HUDEP-2 (cell line): ENCODE data around the gene KCNK3.
"Not testable (repeated sequence)": the region's sequence is repeated elsewhere in the genome, so short reads cannot be mapped to it uniquely, and the experiment has no call there.

Experiments used
- DNase-seq, 76 experiments: peaks; one replicate each; lab custom pipeline; 2025; ENCODE audit not compliant: unreplicated experiment in 76 of 76; lab: John Stamatoyannopoulos, UW

The KCNK3 gene

GRCh38 chr2:26692279-26692896, at the start of gene KCNK3:
KCNK3 (plus strand) TSS chr2:26692722; CDS start chr2:26692876, 154 bp downstream.
- peak in 5 of 76 experiments; percentile 2 to 38 (median 7) for DNase-seq

DNA sequence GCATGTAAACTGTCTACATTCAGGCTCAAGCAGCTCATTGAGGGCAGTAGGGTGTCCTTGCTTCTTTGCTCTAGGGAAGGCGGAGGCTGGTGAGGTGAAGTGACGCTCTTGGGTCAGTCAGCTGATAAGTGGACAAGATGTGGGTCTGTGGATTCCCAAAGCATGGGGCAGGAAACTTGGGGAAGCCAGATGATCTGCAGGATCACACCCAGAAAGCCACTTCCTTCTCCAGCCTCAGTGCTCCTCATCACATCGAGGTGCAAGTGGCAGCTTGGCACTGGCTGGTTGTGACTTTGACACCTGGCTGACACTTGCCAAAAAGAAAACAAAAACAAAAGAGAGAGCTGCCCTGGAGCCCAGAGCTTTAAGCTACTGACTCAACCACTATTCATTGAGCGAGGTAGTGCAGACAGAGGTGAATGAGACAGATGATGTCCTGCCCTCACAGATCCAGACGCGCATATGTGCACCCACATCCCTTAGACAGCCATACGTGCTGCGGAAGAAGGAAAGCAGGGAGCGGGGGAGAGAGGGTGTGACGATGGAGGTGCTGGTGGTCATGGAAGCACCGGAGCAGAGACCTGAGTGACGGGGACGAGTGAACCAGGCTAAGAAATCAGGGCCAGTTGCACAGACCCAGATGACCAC, 48.2 kb upstream of the KCNK3 start:
- DNase-seq = no peak

DNA sequence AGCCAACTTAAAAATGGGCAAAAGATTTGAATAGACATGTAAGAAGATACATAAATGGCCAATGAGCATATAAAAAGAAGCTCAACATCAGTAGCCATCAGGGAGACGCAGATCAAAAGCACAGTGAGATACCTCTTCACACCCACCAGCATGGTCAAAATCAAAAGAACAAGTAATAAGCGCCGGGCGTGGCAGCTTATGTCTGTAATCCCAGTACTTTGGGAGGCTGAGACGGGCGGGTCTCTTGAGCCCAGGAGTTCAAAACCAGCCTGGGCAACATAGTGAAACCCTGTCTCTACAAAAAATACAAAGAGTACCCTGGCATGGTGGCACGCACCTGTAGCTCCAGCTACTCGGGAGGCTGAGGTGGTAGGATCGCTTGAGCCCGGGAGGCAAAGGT, 46.8 kb upstream of the KCNK3 start:
- DNase-seq = no peak

GRCh38 chr2:26646986-26647672, 45.4 kb upstream of the KCNK3 start:
- DNase-seq = no peak

DNA sequence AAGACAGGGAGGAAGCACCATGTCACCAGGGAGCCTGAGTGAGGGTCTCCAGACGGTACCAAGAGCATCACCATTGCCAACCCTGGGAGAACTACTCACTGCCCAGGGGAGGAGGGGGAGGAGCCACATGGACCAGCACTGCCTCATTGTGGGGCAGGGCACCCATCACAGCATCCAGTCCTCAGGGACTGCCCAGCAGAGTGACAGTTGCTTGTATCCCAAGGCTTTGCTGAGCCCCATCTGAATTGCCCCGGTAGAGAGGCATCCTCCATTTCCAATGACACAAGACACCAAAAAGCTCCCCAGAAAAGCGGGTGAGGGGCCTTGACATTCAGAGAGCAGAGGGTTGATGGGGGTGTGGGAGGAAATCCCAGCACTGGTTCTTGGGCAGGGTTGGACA, 44.5 kb upstream of the KCNK3 start:
- no peak for DNase-seq

DNA sequence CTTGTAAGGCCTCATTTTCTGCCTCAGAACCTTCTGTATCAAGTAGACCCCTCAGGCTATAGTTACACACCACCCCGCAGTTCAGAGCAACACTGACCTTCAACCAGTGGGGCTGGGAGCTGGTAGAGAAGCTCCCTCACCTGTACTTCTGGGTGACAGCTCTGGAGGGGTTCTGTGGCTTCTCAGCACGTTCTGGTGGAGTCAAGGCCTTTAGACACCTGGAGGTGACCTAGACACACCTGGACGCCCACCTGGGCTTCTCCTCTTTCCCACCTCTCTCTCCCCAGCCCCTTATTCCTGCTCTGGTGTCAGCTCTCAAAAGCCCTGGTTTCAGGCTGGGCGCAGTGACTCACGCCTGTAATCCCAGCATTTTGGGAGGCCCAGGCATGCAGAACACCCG, 44.0 kb upstream of the KCNK3 start:
- no peak for DNase-seq

DNA sequence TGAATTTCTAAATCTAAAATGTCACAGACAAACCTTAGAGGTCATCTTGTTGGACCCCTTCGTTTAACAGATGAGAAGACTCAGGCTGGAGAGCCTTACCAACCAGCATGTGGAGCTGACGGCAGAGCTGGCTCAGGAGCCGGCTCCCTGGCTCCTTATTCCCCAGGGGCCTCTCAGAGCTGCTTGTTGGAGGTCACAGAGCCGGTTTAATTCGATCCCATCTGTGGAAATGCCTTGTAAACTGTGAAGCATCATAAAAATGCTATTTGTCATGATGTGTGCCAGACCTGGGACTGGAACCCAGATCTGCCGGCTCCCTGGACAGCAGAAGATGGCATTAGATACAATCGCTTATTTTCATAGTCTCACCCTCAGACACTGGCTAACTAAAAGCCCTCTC, 43.2 kb upstream of the KCNK3 start:
- no peak for DNase-seq

DNA sequence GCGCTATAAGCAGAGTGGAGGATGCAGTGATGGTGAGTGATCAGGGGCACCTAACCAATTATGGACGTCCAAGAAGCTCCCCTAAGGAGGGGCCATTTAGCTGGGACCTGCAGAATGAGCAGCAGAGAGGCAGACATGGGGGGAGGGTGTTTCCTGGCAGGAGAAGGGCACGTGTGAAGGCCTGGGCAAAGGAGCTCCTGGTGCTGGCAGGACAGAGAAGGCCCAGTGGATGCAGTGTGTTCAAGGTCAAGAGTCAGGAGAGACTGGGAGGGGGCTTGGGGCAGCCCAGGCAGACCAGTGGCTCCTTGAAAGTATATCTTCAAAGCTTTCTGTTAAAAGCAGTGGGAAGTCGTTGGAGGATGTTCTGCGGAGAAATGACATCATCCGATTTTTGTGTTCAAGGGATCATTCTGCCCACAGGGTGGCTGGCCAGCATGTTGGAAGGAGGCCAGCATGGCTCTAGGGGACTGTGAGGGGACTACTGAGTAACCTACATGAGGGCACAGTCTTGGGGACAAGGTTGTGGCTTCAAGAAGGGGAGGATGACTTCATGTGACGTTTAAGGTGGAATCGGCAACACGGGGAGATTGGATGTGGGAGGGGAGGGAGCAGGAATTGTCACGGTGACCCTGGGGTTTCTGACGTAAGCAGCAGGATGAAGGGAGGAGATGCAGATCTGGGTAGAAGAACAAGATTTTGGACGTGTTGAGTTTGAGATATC, 42.4 kb upstream of the KCNK3 start:
- no peak for DNase-seq

DNA sequence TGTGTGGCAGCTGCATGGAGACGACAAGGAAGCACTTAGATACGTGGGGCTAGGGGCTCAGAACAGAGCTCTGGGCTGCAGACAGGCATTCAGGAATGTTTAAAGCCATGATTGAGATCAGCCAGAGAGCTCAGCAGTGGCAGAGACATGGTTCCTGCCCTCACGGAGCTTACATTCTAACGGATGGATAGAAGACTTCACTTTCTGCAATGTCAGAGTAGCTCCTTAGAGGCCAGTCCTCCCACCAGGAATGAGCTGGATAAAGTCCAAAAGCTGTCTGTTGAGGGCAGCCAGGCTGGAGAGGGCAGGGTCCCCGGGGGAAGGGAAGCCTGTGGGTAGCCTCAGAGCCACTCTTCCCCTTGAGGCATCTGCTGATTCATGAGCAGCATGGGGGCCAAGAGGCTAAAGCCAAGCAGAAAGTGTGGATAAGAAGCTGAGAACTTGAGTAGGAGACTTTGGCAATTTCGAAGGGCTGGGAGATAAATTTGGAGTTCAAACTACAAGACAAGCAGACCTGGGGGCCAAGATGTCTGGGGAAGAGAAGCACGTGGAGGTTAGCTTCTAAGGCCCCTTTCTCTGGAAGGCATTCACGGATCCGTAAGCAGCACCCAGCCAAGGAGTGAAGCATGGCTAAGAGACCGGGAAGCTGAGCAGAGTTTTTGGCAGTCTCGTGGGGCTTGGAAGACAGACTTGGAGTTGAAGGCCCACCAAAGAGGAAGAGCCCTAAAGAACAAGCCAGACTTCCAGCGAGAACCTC, 41.6 kb upstream of the KCNK3 start:
- DNase-seq = no peak

- DNase-seq = no peak
Measured at GRCh38 chr2:26651470-26651771, 41.1 kb upstream of the KCNK3 start.

GRCh38 chr2:26651799-26652198, 40.7 kb upstream of the KCNK3 start:
- DNase-seq = no peak

DNA sequence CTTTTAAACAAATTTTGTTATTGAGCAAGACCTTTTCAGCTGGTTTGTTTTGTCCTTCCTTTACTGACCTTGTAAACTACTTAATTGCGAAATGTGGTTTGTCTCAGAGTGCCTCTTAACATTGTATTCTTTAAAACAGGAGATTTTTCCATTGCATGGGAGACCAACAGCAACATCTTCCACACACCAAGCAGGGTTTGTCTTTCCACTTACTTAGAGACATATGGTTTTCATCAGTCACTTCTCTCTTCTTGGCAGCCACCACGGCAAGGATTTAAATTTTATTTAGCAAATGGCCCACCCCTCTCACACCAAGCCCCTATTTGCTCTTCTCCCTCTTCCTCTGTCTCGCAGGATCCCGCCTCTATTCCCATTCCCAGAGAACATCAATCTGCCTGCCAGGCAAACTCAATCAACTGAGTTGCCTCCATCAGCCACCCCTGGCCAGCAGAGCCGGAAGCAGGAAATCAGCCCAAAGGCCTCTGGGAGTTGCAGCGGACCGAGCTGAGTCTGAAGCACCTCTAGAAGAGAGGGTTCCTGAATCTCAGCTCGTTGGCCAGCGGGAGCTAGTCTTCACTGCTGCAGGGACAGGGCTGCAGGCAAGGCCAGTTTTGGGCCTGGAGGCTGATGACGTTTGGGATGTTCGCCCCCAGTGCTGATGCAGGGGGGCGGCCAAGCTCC, 40.0 kb upstream of the KCNK3 start:
- no peak for DNase-seq

- no peak for DNase-seq
Measured at GRCh38 chr2:26653207-26654060, 39.1 kb upstream of the KCNK3 start.

DNA sequence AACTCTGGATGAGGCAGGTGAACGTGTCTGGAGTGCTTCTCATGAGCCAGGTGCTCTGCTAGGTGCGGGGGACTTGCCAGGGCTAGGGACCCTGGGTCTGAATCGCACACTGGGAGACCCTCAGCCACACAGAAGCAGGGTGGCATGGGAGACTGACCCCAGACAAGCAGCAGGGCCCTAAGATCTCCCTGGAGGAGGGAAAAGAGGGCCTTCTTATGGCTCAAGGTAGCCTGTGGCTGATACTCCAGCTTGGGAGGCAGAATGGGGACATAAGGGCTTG, 38.5 kb upstream of the KCNK3 start:
- no peak for DNase-seq

- DNase-seq = not testable (repeated sequence)
Measured at GRCh38 chr2:26655120-26655519, 37.4 kb upstream of the KCNK3 start.

GRCh38 chr2:26655611-26656195, 36.8 kb upstream of the KCNK3 start:
- no peak for DNase-seq

DNA sequence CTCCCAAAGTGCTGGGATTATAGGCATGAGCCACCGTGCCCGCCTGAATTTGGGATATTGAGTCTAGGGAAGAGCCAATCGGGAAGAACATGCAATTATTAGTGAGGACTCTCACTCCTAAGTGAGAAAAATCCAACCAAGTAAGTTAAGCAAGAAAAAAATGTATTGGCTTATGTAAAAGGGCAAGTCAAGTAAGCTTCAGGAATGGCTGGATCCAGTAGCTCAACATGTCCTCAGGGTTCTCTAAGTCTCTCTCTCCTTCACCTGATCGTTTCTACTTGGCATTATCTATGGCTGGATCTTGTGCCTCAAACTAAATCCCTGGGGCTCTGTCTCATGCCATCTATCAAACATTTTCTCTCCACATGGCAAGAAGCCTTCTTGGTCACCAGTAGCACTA, 35.3 kb upstream of the KCNK3 start:
- no peak for DNase-seq

DNA sequence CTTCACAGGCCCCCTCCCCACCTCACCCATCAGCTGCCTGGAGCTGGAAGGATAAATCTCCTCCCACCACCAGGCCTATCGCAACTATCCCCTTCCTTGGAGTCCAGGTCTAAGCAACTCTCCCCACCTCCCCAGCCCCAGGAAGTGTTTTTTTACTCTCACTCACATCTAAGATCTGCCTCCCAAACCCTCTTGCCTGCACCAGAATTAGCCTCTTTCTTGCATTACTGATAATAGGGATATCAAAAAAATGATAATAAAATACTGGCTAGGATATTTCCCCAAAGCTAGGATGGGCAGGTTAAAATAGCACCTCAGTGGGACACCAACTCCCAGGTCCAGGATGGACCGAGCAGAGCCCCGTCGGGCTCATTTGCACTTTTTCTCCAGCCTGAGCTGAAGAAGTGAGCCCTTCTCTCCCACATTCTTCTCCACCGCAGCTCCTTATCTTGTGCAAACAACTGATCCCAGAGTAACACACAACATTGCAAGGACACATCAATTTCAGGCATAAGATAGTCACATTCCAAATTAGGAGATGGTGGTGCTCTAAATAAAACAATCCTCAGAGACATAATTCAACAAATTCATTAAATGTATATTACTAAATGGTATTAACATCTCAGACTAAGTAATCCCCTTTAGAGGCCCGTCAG, 33.7 kb upstream of the KCNK3 start:
- DNase-seq = no peak
